ENCODE measurements around the gene ANKIB1. TPM values are rescaled to one million over a fixed set of nuclear protein-coding genes. Genes with fewer than 3 reads are reported as not detected.
A peak's percentile ranks its signal among the peaks of the same experiment; 100 is the strongest.

ANKIB1 gene
- total RNA-seq, 1 experiment from 2014 or later = 42.1 TPM

GRCh38 chr7:92325858-92326257 is 80.1 kb downstream of the ANKIB1 start:
- intact Hi-C loops (cut with micrococcal nuclease; ENCODE audit: unreplicated experiment) = no loop called here

GRCh38 chr7:92330835-92331438 is 85.2 kb downstream of the ANKIB1 start:
- Histone ChIP-seq H3K9me3 (ENCODE audit: low read depth, low read length, poor library complexity, severe bottlenecking) (peaks cover 9% of the 10 kb centered on the region), H3K4me1 (ENCODE audit: insufficient read depth, low read length, poor library complexity, severe bottlenecking) (no peaks in the 10 kb centered on the region), H3K27me3 (replicated peaks; ENCODE audit: insufficient read depth, low read depth, low read length, poor library complexity) (no peaks in the 10 kb centered on the region), H3K27ac (ENCODE audit: low read depth, low read length, poor library complexity, severe bottlenecking) (no peak overlapping the region), H3K36me3 (ENCODE audit: insufficient read depth, low read length, poor library complexity, severe bottlenecking) (peaks cover 4% of the 10 kb centered on the region), H3K4me3 (ENCODE audit: low read depth, low read length, poor library complexity, severe bottlenecking) (no peak overlapping the region)
- no peak for DNase-seq (ENCODE audit: low spot score)
- intact Hi-C loops (cut with micrococcal nuclease; ENCODE audit: unreplicated experiment) = no loop called here
- POLR2A ChIA-PET (ENCODE audit: low non-redundant PET) = no interaction called here
- CTCF ChIA-PET = no interaction called here
- BruUV-seq (replicated peaks) = no TSS peak
- TF ChIP-seq CTCF (conservative IDR thresholded peaks at IDR 0.05; ENCODE audit: low read depth, low read length) (no peak), EZH2 (IDR thresholded peaks at IDR 0.05; ENCODE audit: borderline replicate concordance, low read depth, low read length, poor library complexity, severe bottlenecking) (no peak)

More at GRCh38 chr7:92325858-92326257, 80.1 kb downstream of the ANKIB1 start:
- Histone ChIP-seq H3K36me3 (ENCODE audit: insufficient read depth, low read length, poor library complexity, severe bottlenecking) (no peaks in the 10 kb centered on the region), H3K9me3 (ENCODE audit: low read depth, low read length, poor library complexity, severe bottlenecking) (no peaks in the 10 kb centered on the region), H3K27ac (ENCODE audit: low read depth, low read length, poor library complexity, severe bottlenecking) (peak overlapping the region; percentile 30), H3K4me3 (ENCODE audit: low read depth, low read length, poor library complexity, severe bottlenecking) (no peak overlapping the region), H3K4me1 (ENCODE audit: insufficient read depth, low read length, poor library complexity, severe bottlenecking) (no peaks in the 10 kb centered on the region), H3K27me3 (replicated peaks; ENCODE audit: insufficient read depth, low read depth, low read length, poor library complexity) (no peaks in the 10 kb centered on the region)
- TF ChIP-seq CTCF (conservative IDR thresholded peaks at IDR 0.05; ENCODE audit: low read depth, low read length) = no peak
- TF ChIP-seq EZH2 (IDR thresholded peaks at IDR 0.05; ENCODE audit: borderline replicate concordance, low read depth, low read length, poor library complexity, severe bottlenecking) = no peak
- POLR2A ChIA-PET (ENCODE audit: low non-redundant PET) = no interaction called here
- BruUV-seq (replicated peaks) = no TSS peak
- no peak for DNase-seq (ENCODE audit: low spot score)
- CTCF ChIA-PET = no interaction called here

- no peaks in the 10 kb centered on the region for H3K4me1 ChIP-seq (ENCODE audit: insufficient read depth, low read length, poor library complexity, severe bottlenecking)
- TF ChIP-seq CTCF (conservative IDR thresholded peaks at IDR 0.05; ENCODE audit: low read depth, low read length) (no peak), EZH2 (IDR thresholded peaks at IDR 0.05; ENCODE audit: borderline replicate concordance, low read depth, low read length, poor library complexity, severe bottlenecking) (no peak)
- peaks cover 4% of the 10 kb centered on the region for H3K36me3 ChIP-seq (ENCODE audit: insufficient read depth, low read length, poor library complexity, severe bottlenecking)
- ChIA-PET CTCF (no interaction called here), POLR2A (ENCODE audit: low non-redundant PET) (no interaction called here)
- H3K4me3 ChIP-seq (ENCODE audit: low read depth, low read length, poor library complexity, severe bottlenecking) = no peak overlapping the region
- H3K27me3 ChIP-seq (replicated peaks; ENCODE audit: insufficient read depth, low read depth, low read length, poor library complexity) = no peaks in the 10 kb centered on the region
- BruUV-seq (replicated peaks) = no TSS peak
- H3K9me3 ChIP-seq (ENCODE audit: low read depth, low read length, poor library complexity, severe bottlenecking) = peaks cover 9% of the 10 kb centered on the region
- no peak for DNase-seq (ENCODE audit: low spot score)
- H3K27ac ChIP-seq (ENCODE audit: low read depth, low read length, poor library complexity, severe bottlenecking) = no peak overlapping the region
- intact Hi-C loops (cut with micrococcal nuclease; ENCODE audit: unreplicated experiment) = no loop called here
Observed at GRCh38 chr7:92331508-92331907, 85.7 kb downstream of the ANKIB1 start.

Data from A673 (cell line).